IPS-18c (cell line): Measurements from ENCODE around the gene SFXN3.

Experiments used
- H3K4me3 ChIP-seq: 2 replicates; pipeline ENCODE4 v1.7.0; 2013; ENCODE audit warnings: low read depth, mild to moderate bottlenecking, low read length, moderate library complexity; ENCODE audit not compliant: insufficient read depth
- H3K9me3 ChIP-seq: one replicate; pipeline ENCODE4 v1.6.1; 2013; ENCODE audit warnings: mild to moderate bottlenecking, low read length, moderate library complexity; ENCODE audit not compliant: control insufficient read depth, insufficient read depth

Gene SFXN3

GRCh38 chr10:101031128-101031795 is at the start of gene SFXN3, which contains the start of gene PDZD7:
TSS of gene SFXN3 (plus strand) at chr10:101031234. CDS start at chr10:101034695, 3,461 bp downstream.
TSS of gene PDZD7 (minus strand) at chr10:101031129. CDS start at chr10:101030219, 910 bp downstream.
- peak within 1 kb of the TSS; percentile 69 for H3K4me3 ChIP-seq
- H3K9me3 ChIP-seq = no peaks in the 10 kb centered on the region

- Histone ChIP-seq H3K9me3 (no peaks in the 10 kb centered on the region), H3K4me3 (no peak overlapping the region)
Measured at GRCh38 chr10:100982916-100983830, 47.9 kb upstream of the SFXN3 start.

GRCh38 chr10:100983868-100984671 is 47.0 kb upstream of the SFXN3 start:
- H3K9me3 ChIP-seq = no peaks in the 10 kb centered on the region
- no peak overlapping the region for H3K4me3 ChIP-seq

GRCh38 chr10:100984672-100985177 is 46.3 kb upstream of the SFXN3 start:
- no peak overlapping the region for H3K4me3 ChIP-seq
- no peaks in the 10 kb centered on the region for H3K9me3 ChIP-seq

GRCh38 chr10:100985336-100985735 is 45.7 kb upstream of the SFXN3 start:
- Histone ChIP-seq H3K4me3 (no peak overlapping the region), H3K9me3 (no peaks in the 10 kb centered on the region)

- Histone ChIP-seq H3K9me3 (no peaks in the 10 kb centered on the region), H3K4me3 (peak overlapping the region; percentile 92)
Measured at GRCh38 chr10:100986623-100986951, 44.4 kb upstream of the SFXN3 start.

- Histone ChIP-seq H3K4me3 (peak within 1 kb of the TSS; percentile 92), H3K9me3 (no peaks in the 10 kb centered on the region)
Measured at GRCh38 chr10:100986952-100987684, 43.9 kb upstream of the SFXN3 start, which contains the start of the genes MRPL43 and TWNK. TSS of gene MRPL43 (minus strand) at chr10:100987497. CDS start at chr10:100987443, 54 bp downstream. TSS of gene TWNK (plus strand) at chr10:100987543. CDS start at chr10:100988211, 668 bp downstream.

GRCh38 chr10:100987685-100988049 is 43.4 kb upstream of the SFXN3 start:
- Histone ChIP-seq H3K9me3 (no peaks in the 10 kb centered on the region), H3K4me3 (peak overlapping the region; percentile 92)

GRCh38 chr10:100988166-100988565 is 42.9 kb upstream of the SFXN3 start:
- Histone ChIP-seq H3K4me3 (peak overlapping the region; percentile 92), H3K9me3 (no peaks in the 10 kb centered on the region)

- Histone ChIP-seq H3K9me3 (no peaks in the 10 kb centered on the region), H3K4me3 (no peak overlapping the region; the same call in 1 of the 2 replicates)
Measured at GRCh38 chr10:100989088-100989487, 41.9 kb upstream of the SFXN3 start.

- Histone ChIP-seq H3K9me3 (no peaks in the 10 kb centered on the region), H3K4me3 (no peak overlapping the region)
Measured at GRCh38 chr10:100993986-100994708, 36.9 kb upstream of the SFXN3 start.

- Histone ChIP-seq H3K9me3 (no peaks in the 10 kb centered on the region), H3K4me3 (no peak overlapping the region)
Measured at GRCh38 chr10:100995181-100995580, 35.9 kb upstream of the SFXN3 start.

GRCh38 chr10:100996678-100997359 is 34.2 kb upstream of the SFXN3 start:
- Histone ChIP-seq H3K4me3 (peak overlapping the region; percentile 89), H3K9me3 (no peaks in the 10 kb centered on the region)

GRCh38 chr10:100997360-100998182 is 33.5 kb upstream of the SFXN3 start:
- Histone ChIP-seq H3K4me3 (peak overlapping the region; percentile 89), H3K9me3 (no peaks in the 10 kb centered on the region)
